Neural crest cell (in vitro differentiated cells): ENCODE measurements around the gene CPNE1. TPM values are rescaled to one million over a fixed set of nuclear protein-coding genes. Genes with fewer than 3 reads are reported as not detected.
A peak's percentile ranks its signal among the peaks of the same experiment; 100 is the strongest.

Experiments used
- DNase-seq: peaks from one replicate; pipeline ENCODE4 v3.0.0; 2021; ENCODE audit warnings: low read depth, mixed read lengths, low spot score
- H3K27ac Mint-ChIP-seq: one replicate; pipeline ENCODE4 v1.8.0; 2021; ENCODE audit warnings: mild to moderate bottlenecking, mixed read lengths; ENCODE audit not compliant: unreplicated experiment
- H3K27me3 Mint-ChIP-seq: 2 replicates; pipeline ENCODE4 v1.8.0; 2021; ENCODE audit warnings: low read depth, mild to moderate bottlenecking, mixed read lengths
- H3K36me3 Mint-ChIP-seq: 2 replicates; pipeline ENCODE4 v1.8.0; 2021; ENCODE audit warnings: low read depth, mild to moderate bottlenecking, mixed read lengths
- H3K4me1 Mint-ChIP-seq: 2 replicates; pipeline ENCODE4 v1.8.0; 2021; ENCODE audit warnings: mixed read lengths
- H3K4me3 Mint-ChIP-seq: one replicate; pipeline ENCODE4 v1.8.0; 2021; ENCODE audit warnings: mild to moderate bottlenecking, mixed read lengths
- H3K9me3 Mint-ChIP-seq: 2 replicates; pipeline ENCODE4 v1.8.0; 2021; ENCODE audit warnings: mixed read lengths
- CTCF ChIP-seq: fragments of 200-600 bp; sonication (generic); conservative IDR thresholded peaks from 2 replicates; pipeline ENCODE4 v1.5.0; 2021; ENCODE audit warnings: antibody characterized with exemption, mild to moderate bottlenecking
- total RNA-seq: library from RNA; stranded (reverse); gene quantifications from 2 replicates; pipeline ENCODE4 v1.2.1, GENCODE V29; 2021

The CPNE1 gene
- total RNA-seq, 1 donor from 2014 or later: 236 TPM

DNA sequence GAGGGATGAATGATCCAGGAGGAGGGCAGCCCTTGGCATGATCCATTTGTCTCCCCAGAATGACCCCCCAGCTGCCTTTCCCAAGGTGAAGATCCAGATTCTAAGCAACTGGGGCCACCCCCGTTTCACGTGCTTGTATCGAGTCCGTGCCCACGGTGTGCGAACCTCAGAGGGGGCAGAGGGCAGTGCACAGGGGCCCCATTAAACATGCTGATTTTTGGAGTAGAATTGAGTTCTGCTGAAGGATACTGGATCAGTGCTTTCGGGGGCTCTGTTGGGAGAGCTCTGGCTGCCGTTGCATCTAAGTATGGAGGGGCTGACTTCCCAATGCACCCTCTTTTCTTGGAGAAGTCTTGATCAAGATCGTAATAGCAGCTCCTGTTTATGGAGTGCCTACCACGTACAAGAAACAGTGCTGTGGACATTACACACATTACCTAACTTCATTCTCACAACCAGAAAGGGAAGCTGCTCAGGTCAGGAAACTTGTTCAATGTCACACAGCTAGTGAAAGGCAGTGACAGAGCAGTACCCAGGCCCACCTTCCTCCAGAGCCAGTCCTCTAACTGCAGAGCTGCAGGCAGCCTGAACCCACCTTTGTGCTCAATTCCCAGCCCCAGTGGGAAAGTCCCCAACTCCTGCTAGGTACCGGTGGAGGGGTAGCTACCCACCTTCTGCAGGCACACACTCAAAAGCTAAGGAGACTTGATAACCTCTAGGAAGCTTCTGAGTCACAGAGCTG lies 43.7 kb downstream of the CPNE1 start:
- no peak overlapping the region for H3K27ac Mint-ChIP-seq
- no peak for TF ChIP-seq CTCF
- H3K9me3 Mint-ChIP-seq: no peaks in the 10 kb centered on the region
- H3K36me3 Mint-ChIP-seq: peaks cover 12% of the 10 kb centered on the region
- H3K4me3 Mint-ChIP-seq: peak overlapping the region; percentile 49
- peaks cover 32% of the 10 kb centered on the region for H3K27me3 Mint-ChIP-seq
- no peak for DNase-seq
- peaks cover 32% of the 10 kb centered on the region for H3K4me1 Mint-ChIP-seq

- Mint-ChIP-seq H3K27me3 (peaks cover 35% of the 10 kb centered on the region), H3K36me3 (peaks cover 5% of the 10 kb centered on the region), H3K4me1 (peaks cover 36% of the 10 kb centered on the region), H3K27ac (peak overlapping the region; percentile 84), H3K9me3 (no peaks in the 10 kb centered on the region), H3K4me3 (peak overlapping the region; percentile 90)
- DNase-seq: peak; percentile 75
- TF ChIP-seq CTCF: peak; percentile 61
Observed at GRCh38 chr20:35619196-35620095, 45.3 kb downstream of the CPNE1 start.

DNA sequence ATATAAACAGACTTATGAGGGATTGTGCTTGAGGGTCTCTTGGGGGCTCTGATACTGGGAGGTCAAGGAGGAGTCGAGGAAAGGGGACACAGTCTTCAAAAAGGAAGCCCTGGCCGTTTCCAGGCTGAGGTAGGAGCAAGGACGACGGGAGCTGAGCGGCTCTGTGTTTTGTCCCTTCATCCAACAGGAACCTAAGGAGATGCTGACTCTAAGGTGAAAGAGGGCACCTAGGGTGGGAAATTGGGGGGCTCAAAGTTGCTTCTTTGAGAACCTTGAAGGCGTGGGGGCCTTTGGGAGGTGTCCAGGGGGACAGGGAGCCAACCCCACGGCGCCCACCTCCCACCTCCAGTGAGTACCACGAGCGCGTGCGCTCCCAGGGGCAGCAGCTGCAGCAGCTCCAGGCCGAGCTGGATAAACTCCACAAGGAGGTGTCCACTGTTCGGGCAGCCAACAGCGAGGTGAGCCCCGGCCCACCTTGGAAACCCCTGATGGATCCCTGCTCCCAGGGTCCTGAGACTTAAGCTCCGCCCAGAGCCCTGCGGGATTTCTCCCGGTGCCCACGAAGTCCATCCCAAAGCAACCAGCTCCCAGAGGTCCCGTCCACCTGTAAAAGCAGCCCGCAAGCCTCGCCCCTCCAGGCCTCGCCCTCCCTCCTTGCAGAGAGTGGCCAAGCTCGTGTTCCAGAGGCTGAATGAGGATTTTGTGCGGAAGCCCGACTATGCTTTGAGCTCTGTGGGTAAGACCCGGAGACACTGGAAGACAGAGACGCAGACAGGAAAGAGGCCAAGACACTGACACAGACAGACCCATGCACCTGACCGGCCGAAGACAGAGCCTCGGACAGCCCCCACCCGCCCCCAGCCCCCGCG lies 46.2 kb downstream of the CPNE1 start:
- DNase-seq: no peak
- no peak for TF ChIP-seq CTCF
- H3K36me3 Mint-ChIP-seq: peaks cover 5% of the 10 kb centered on the region
- peaks cover 42% of the 10 kb centered on the region for H3K27me3 Mint-ChIP-seq
- no peaks in the 10 kb centered on the region for H3K9me3 Mint-ChIP-seq
- H3K4me3 Mint-ChIP-seq: peak overlapping the region; percentile 96
- H3K4me1 Mint-ChIP-seq: peaks cover 36% of the 10 kb centered on the region
- H3K27ac Mint-ChIP-seq: no peak overlapping the region

DNA sequence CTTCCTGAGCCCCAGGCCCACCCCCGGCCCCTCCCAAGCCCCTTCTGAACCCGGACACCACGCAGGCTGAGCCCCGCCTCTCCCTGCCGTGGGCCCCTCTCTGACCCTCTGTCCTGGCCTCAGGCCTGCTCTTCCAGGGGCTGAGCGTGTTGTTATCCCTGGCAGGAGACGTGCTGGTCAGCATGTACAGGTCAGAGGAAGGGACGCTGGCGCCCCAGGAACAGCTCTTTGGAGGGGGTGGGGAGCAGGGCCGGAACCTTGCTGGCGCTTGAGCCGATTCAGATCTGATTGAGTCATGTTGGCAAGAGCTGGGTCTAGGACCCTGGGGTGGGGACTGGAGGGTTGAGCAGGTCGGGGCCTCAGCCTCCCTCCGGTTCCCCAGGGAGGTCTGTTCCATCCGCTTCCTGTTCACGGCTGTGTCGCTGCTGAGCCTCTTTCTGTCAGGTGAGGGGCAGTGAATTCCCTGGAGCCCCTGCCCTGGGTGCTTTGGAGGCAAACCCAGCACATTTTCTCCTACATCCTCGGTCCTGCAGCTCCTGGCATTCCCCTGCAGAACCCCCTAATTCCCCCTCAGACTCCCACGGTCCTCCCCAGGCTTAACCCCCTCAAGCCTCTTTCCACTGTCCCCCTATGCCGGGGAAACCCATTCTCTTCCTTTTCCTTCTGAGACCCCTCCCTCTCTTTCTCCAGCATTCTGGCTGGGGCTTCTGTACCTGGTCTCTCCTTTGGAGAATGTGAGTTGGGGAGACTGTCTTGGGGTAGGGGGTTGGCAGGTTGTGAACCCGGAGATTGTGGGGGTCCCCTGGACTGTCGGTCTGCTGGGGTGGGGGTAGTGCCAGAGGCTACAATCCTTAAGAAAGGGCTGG lies 47.1 kb downstream of the CPNE1 start:
- peak overlapping the region; percentile 96 for H3K4me3 Mint-ChIP-seq
- peaks cover 36% of the 10 kb centered on the region for H3K4me1 Mint-ChIP-seq
- DNase-seq: peak; percentile 33
- H3K27ac Mint-ChIP-seq: no peak overlapping the region
- no peaks in the 10 kb centered on the region for H3K9me3 Mint-ChIP-seq
- H3K36me3 Mint-ChIP-seq: peaks cover 5% of the 10 kb centered on the region
- TF ChIP-seq CTCF: peak; percentile 42
- peaks cover 42% of the 10 kb centered on the region for H3K27me3 Mint-ChIP-seq
